Progenitor cell of endocrine pancreas (in vitro differentiated cells): ENCODE results near the gene ATF3. TPM values are rescaled to one million over a fixed set of nuclear protein-coding genes. Genes with fewer than 3 reads are reported as not detected.

Source experiments
- DNase-seq: peaks from one replicate; pipeline ENCODE4 v3.0.0; 2021; ENCODE audit warnings: low spot score; ENCODE audit not compliant: unreplicated experiment
- H3K27ac Mint-ChIP-seq: 2 replicates; pipeline ENCODE4 v1.8.0; 2021; ENCODE audit warnings: mild to moderate bottlenecking, moderate library complexity, mixed read lengths
- H3K27me3 Mint-ChIP-seq: 2 replicates; pipeline ENCODE4 v1.8.0; 2021; ENCODE audit warnings: mixed read lengths
- H3K36me3 Mint-ChIP-seq: 2 replicates; pipeline ENCODE4 v1.8.0; 2022; ENCODE audit warnings: mixed read lengths; ENCODE audit not compliant: insufficient read depth
- H3K4me1 Mint-ChIP-seq: 2 replicates; pipeline ENCODE4 v1.8.0; 2021; ENCODE audit warnings: low read depth, mixed read lengths
- H3K4me3 Mint-ChIP-seq: 2 replicates; pipeline ENCODE4 v1.8.0; 2021; ENCODE audit warnings: low read depth, mild to moderate bottlenecking, moderate library complexity, mixed read lengths
- H3K9me3 Mint-ChIP-seq: 2 replicates; pipeline ENCODE4 v1.8.0; 2021; ENCODE audit warnings: low read depth, mixed read lengths
- CTCF ChIP-seq: fragments of 200-600 bp; sonication (generic); IDR thresholded peaks from one replicate; pipeline ENCODE4 v1.5.0; 2021; ENCODE audit warnings: antibody characterized with exemption, mild to moderate bottlenecking; ENCODE audit not compliant: unreplicated experiment
- total RNA-seq: library from RNA; stranded (reverse); gene quantifications from 2 replicates; pipeline ENCODE4 v1.2.1, GENCODE V29; 2021

Gene ATF3
- total RNA-seq, 1 donor from 2014 or later = 14.6 TPM

DNA sequence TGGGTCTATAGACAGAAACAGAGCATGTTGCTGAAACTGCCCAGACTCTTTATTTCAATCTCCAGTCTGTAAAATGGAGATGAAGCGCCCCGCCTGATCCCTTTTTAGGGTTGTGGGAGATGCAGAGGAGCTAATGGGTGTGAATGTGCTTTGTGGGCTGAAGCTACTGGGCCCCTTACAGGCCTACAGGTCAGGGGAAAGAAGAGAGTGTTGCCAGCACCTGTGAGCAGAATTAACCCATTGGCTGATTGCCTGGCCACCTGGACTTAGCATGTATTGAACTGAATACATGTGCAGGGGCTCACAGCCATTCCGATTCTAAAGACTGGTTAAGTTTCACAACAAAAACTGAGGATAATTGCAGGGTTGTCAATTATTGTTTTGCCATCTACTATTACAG, 13.9 kb upstream of the ATF3 start:
- no peak for DNase-seq
- H3K4me3 Mint-ChIP-seq = no peak overlapping the region
- no peak for TF ChIP-seq CTCF
- no peak overlapping the region for H3K27ac Mint-ChIP-seq
- peaks cover 14% of the 10 kb centered on the region for H3K27me3 Mint-ChIP-seq
- peaks cover 2% of the 10 kb centered on the region for H3K4me1 Mint-ChIP-seq
- no peaks in the 10 kb centered on the region for H3K36me3 Mint-ChIP-seq
- H3K9me3 Mint-ChIP-seq = no peaks in the 10 kb centered on the region

GRCh38 chr1:212595229-212595628, 13.3 kb upstream of the ATF3 start:
- H3K27ac Mint-ChIP-seq = no peak overlapping the region
- no peak for DNase-seq
- no peak for TF ChIP-seq CTCF
- H3K4me1 Mint-ChIP-seq = peaks cover 2% of the 10 kb centered on the region
- no peak overlapping the region for H3K4me3 Mint-ChIP-seq
- peaks cover 18% of the 10 kb centered on the region for H3K27me3 Mint-ChIP-seq
- H3K9me3 Mint-ChIP-seq = no peaks in the 10 kb centered on the region
- no peaks in the 10 kb centered on the region for H3K36me3 Mint-ChIP-seq

GRCh38 chr1:212595787-212596714, 12.5 kb upstream of the ATF3 start:
- peaks cover 21% of the 10 kb centered on the region for H3K27me3 Mint-ChIP-seq
- no peaks in the 10 kb centered on the region for H3K36me3 Mint-ChIP-seq
- no peaks in the 10 kb centered on the region for H3K9me3 Mint-ChIP-seq
- DNase-seq = no peak
- H3K4me1 Mint-ChIP-seq = peaks cover 2% of the 10 kb centered on the region
- H3K4me3 Mint-ChIP-seq = no peak overlapping the region
- peak; percentile 49 for TF ChIP-seq CTCF
- H3K27ac Mint-ChIP-seq = peak overlapping the region; percentile 73

DNA sequence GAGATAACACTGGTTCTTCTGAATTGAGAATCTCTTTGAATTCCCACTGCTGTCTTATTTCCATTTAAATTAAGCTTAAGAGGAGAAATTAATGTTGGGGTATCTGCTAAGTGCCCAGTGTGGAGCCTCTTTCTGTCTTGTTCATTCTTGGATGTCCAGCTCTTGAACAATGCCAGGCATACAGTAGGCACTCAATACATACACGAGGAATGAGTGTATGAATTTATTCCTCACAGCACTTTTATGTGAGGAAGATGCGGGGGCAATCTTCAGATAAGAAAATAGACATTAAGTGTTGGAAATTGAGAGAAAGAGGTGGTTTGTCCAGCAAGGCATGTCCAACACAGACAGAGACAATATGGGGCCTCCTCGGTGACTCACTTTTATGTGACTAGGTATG, 11.8 kb upstream of the ATF3 start:
- H3K9me3 Mint-ChIP-seq = no peaks in the 10 kb centered on the region
- H3K27ac Mint-ChIP-seq = no peak overlapping the region
- no peak overlapping the region for H3K4me3 Mint-ChIP-seq
- TF ChIP-seq CTCF = no peak
- peaks cover 23% of the 10 kb centered on the region for H3K27me3 Mint-ChIP-seq
- DNase-seq = no peak
- H3K4me1 Mint-ChIP-seq = peaks cover 2% of the 10 kb centered on the region
- no peaks in the 10 kb centered on the region for H3K36me3 Mint-ChIP-seq

GRCh38 chr1:212597487-212597886, 11.1 kb upstream of the ATF3 start:
- no peak overlapping the region for H3K4me3 Mint-ChIP-seq
- no peaks in the 10 kb centered on the region for H3K36me3 Mint-ChIP-seq
- no peak for DNase-seq
- peaks cover 30% of the 10 kb centered on the region for H3K27me3 Mint-ChIP-seq
- TF ChIP-seq CTCF = no peak
- peaks cover 2% of the 10 kb centered on the region for H3K4me1 Mint-ChIP-seq
- no peaks in the 10 kb centered on the region for H3K9me3 Mint-ChIP-seq
- no peak overlapping the region for H3K27ac Mint-ChIP-seq
